ENCODE measurements around the gene MGAT3. TPM values are rescaled to one million over a fixed set of nuclear protein-coding genes. Genes with fewer than 3 reads are reported as not detected.

MGAT3 gene
- total RNA-seq, 1 experiment from 2014 or later = 0.57 TPM

DNA sequence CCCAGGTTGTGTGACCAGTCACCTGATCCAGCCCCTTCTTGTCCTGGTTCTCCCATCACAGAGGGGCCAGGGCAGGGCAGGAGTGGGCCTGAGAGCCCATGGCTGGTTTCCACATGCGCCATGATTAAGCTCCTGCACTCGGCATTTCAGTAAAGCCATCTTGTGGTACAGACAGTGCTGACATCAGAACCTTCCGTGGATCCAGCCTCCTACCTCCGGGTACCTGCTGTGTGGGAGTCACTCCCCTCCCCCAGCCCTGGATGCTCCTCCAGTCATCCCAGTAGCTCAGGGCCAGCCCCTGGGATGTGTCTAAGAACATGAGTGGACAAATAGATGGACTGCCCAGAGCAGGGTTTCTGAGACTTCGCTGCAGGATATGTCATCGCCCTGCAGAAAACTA is 22.1 kb upstream of the MGAT3 start:
- Histone ChIP-seq H3K9me3 (ENCODE audit: control insufficient read depth, insufficient read depth, low read depth, low read length) (no peaks in the 10 kb centered on the region), H3K36me3 (ENCODE audit: control insufficient read depth, insufficient read depth, low read length) (no peaks in the 10 kb centered on the region), H3K4me1 (ENCODE audit: control insufficient read depth, insufficient read depth, low read length) (peaks cover 12% of the 10 kb centered on the region), H3K27ac (ENCODE audit: low read length) (no peak overlapping the region), H3K4me3 (ENCODE audit: low read depth in 2 of 2, low read length in 2 of 2) (no peak overlapping the region), H3K27me3 (ENCODE audit: control insufficient read depth, insufficient read depth, low read length) (no peaks in the 10 kb centered on the region)
- no TSS peak for BruUV-seq (replicated peaks)
- ChIA-PET POLR2A (no interaction called here), CTCF (no interaction called here)
- ATAC-seq (no peak), DNase-seq (ENCODE audit: low read depth, low spot score) (no peak)
- in situ Hi-C loops (cut with HindIII; ENCODE audit: low pct_unique_long_range_greater_than_20kb, low sequenced_read_pairs) (no loop called here), intact Hi-C loops (cut with micrococcal nuclease; ENCODE audit: unreplicated experiment) (no loop called here)
- TF ChIP-seq SIN3A (IDR thresholded peaks at IDR 0.05; ENCODE audit: borderline replicate concordance, insufficient read depth, low read depth, low read length) = no peak
- TF ChIP-seq, protein P1, sequence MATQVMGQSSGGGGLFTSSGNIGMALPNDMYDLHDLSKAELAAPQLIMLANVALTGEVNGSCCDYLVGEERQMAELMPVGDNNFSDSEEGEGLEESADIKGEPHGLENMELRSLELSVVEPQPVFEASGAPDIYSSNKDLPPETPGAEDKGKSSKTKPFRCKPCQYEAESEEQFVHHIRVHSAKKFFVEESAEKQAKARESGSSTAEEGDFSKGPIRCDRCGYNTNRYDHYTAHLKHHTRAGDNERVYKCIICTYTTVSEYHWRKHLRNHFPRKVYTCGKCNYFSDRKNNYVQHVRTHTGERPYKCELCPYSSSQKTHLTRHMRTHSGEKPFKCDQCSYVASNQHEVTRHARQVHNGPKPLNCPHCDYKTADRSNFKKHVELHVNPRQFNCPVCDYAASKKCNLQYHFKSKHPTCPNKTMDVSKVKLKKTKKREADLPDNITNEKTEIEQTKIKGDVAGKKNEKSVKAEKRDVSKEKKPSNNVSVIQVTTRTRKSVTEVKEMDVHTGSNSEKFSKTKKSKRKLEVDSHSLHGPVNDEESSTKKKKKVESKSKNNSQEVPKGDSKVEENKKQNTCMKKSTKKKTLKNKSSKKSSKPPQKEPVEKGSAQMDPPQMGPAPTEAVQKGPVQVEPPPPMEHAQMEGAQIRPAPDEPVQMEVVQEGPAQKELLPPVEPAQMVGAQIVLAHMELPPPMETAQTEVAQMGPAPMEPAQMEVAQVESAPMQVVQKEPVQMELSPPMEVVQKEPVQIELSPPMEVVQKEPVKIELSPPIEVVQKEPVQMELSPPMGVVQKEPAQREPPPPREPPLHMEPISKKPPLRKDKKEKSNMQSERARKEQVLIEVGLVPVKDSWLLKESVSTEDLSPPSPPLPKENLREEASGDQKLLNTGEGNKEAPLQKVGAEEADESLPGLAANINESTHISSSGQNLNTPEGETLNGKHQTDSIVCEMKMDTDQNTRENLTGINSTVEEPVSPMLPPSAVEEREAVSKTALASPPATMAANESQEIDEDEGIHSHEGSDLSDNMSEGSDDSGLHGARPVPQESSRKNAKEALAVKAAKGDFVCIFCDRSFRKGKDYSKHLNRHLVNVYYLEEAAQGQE (IDR thresholded peaks at IDR 0.05; ENCODE audit: insufficient read depth in 1 of 2, low read depth in 2 of 2, low read length in 1 of 2) = no peak
- TF ChIP-seq TCF7L2 (IDR thresholded peaks at IDR 0.05; ENCODE audit: low read depth, low read length) = no peak
- TF ChIP-seq, protein P2, sequence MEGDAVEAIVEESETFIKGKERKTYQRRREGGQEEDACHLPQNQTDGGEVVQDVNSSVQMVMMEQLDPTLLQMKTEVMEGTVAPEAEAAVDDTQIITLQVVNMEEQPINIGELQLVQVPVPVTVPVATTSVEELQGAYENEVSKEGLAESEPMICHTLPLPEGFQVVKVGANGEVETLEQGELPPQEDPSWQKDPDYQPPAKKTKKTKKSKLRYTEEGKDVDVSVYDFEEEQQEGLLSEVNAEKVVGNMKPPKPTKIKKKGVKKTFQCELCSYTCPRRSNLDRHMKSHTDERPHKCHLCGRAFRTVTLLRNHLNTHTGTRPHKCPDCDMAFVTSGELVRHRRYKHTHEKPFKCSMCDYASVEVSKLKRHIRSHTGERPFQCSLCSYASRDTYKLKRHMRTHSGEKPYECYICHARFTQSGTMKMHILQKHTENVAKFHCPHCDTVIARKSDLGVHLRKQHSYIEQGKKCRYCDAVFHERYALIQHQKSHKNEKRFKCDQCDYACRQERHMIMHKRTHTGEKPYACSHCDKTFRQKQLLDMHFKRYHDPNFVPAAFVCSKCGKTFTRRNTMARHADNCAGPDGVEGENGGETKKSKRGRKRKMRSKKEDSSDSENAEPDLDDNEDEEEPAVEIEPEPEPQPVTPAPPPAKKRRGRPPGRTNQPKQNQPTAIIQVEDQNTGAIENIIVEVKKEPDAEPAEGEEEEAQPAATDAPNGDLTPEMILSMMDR (IDR thresholded peaks at IDR 0.05) = no peak
- TF ChIP-seq POLR2AphosphoS5 (IDR thresholded peaks at IDR 0.05; ENCODE audit: low read depth, low read length) = no peak

DNA sequence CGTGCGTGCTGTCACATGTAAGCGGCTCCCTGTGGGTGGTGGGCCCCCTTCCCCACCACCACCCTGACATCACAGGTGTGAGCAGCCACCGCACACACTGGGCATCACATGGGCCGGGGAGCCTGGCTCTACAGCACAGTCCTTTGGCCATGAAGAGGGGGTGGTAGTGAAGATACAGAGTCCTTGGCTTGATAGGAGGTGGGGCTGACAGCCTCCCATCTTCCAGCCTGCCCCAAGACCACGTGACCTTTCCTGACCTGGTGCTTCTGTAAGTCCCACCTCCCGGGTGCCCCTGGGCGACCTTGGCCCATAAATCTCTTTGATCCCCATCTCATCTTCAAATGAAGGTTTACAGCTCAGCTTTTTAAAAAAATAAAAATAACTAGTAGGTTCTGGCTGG is 21.2 kb upstream of the MGAT3 start:
- no TSS peak for BruUV-seq (replicated peaks)
- Histone ChIP-seq H3K9me3 (ENCODE audit: control insufficient read depth, insufficient read depth, low read depth, low read length) (no peaks in the 10 kb centered on the region), H3K36me3 (ENCODE audit: control insufficient read depth, insufficient read depth, low read length) (no peaks in the 10 kb centered on the region), H3K4me1 (ENCODE audit: control insufficient read depth, insufficient read depth, low read length) (peaks cover 12% of the 10 kb centered on the region), H3K27ac (ENCODE audit: low read length) (no peak overlapping the region), H3K4me3 (ENCODE audit: low read depth in 2 of 2, low read length in 2 of 2) (no peak overlapping the region), H3K27me3 (ENCODE audit: control insufficient read depth, insufficient read depth, low read length) (no peaks in the 10 kb centered on the region)
- ChIA-PET CTCF (no interaction called here), POLR2A (no interaction called here)
- intact Hi-C loops (cut with micrococcal nuclease; ENCODE audit: unreplicated experiment) (no loop called here), in situ Hi-C loops (cut with HindIII; ENCODE audit: low pct_unique_long_range_greater_than_20kb, low sequenced_read_pairs) (no loop called here)
- DNase-seq (ENCODE audit: low read depth, low spot score) (no peak), ATAC-seq (no peak)
- TF ChIP-seq, protein P1 (IDR thresholded peaks at IDR 0.05; ENCODE audit: insufficient read depth in 1 of 2, low read depth in 2 of 2, low read length in 1 of 2) = no peak
- TF ChIP-seq TCF7L2 (IDR thresholded peaks at IDR 0.05; ENCODE audit: low read depth, low read length) = no peak
- no peak for TF ChIP-seq POLR2AphosphoS5 (IDR thresholded peaks at IDR 0.05; ENCODE audit: low read depth, low read length)
- TF ChIP-seq SIN3A (IDR thresholded peaks at IDR 0.05; ENCODE audit: borderline replicate concordance, insufficient read depth, low read depth, low read length) = no peak
- TF ChIP-seq, protein P2 (IDR thresholded peaks at IDR 0.05) = no peak
